PC-3 (cell line): ENCODE measurements around the gene TCERG1. TPM values are rescaled to one million over a fixed set of nuclear protein-coding genes. Genes with fewer than 3 reads are reported as not detected.

ENCODE experiments used
- ATAC-seq: fragments of 200-7000 bp; cut with Tn5 transposase; 2 replicates; pipeline ENCODE4 v1.9.1; 2020; ENCODE audit warnings: mild to moderate bottlenecking, moderate library complexity
- BruUV-seq: library from RNA; stranded (reverse); fragments of 400-500 nt; replicated peaks from 2 replicates; lab custom pipeline; 2021; lab: Mats Ljungman, UMichigan
- CTCF ChIA-PET: fragments of 300-600 bp; sonication (Branson Sonifier 250); formaldehyde crosslinking; loops from one replicate; lab custom pipeline; 2022; ENCODE audit warnings: antibody characterized with exemption; lab: Charles Lee
- POLR2A ChIA-PET: fragments of 300-600 bp; sonication (Branson Sonifier 250); formaldehyde crosslinking; loops from one replicate; lab custom pipeline; 2022; ENCODE audit warnings: antibody characterized with exemption; ENCODE audit not compliant: unreplicated experiment; lab: Charles Lee
- DNase-seq: peaks from one replicate; pipeline ENCODE4 v3.0.0-alpha.2; 2015
- H2AFZ ChIP-seq: fragments of 300-600 bp; sonication (generic); 2 replicates; pipeline ENCODE4 v1.6.0; 2016; ENCODE audit warnings: antibody characterized with exemption, low read length
- H3F3A ChIP-seq: fragments of 300-600 bp; sonication (generic); one replicate; pipeline ENCODE4 v1.6.0; 2017; ENCODE audit warnings: antibody characterized with exemption, low read length, control low read depth, mild to moderate bottlenecking; ENCODE audit not compliant: unreplicated experiment
- H3K27ac ChIP-seq: fragments of 300-600 bp; sonication (generic); 2 replicates; pipeline ENCODE4 v1.5.1; 2016; ENCODE audit warnings: mild to moderate bottlenecking, low read length
- H3K27me3 ChIP-seq: fragments of 300-600 bp; sonication (generic); 2 replicates; pipeline ENCODE4 v1.6.1; 2016; ENCODE audit warnings: low read length, mixed read lengths
- H3K36me3 ChIP-seq: fragments of 300-600 bp; sonication (generic); 2 replicates; pipeline ENCODE4 v1.6.1; 2016; ENCODE audit warnings: low read depth, mixed run types, low read length, mixed read lengths
- H3K4me1 ChIP-seq: fragments of 300-600 bp; sonication (generic); 2 replicates; pipeline ENCODE4 v1.5.1; 2016; ENCODE audit warnings: low read length; ENCODE audit not compliant: insufficient read depth
- H3K4me2 ChIP-seq: fragments of 300-600 bp; sonication (generic); 2 replicates; pipeline ENCODE4 v1.6.0; 2016; ENCODE audit warnings: low read length
- H3K4me3 ChIP-seq: fragments of 300-600 bp; sonication (generic); 2 replicates; pipeline ENCODE4 v1.5.1; 2016; ENCODE audit warnings: mild to moderate bottlenecking, low read length, mixed read lengths
- H3K79me2 ChIP-seq: fragments of 300-600 bp; sonication (generic); 2 replicates; pipeline ENCODE4 v1.6.1; 2017; ENCODE audit warnings: low read length, mixed read lengths
- H3K9ac ChIP-seq: fragments of 300-600 bp; sonication (generic); 2 replicates; pipeline ENCODE4 v1.6.0; 2016; ENCODE audit warnings: mild to moderate bottlenecking, low read length
- H3K9me2 ChIP-seq: fragments of 300-600 bp; sonication (generic); replicated peaks from 2 replicates; pipeline ENCODE4 v1.6.1; 2016; ENCODE audit warnings: mixed run types, low read length, mixed read lengths
- H3K9me3 ChIP-seq: fragments of 300-600 bp; sonication (generic); 2 replicates; pipeline ENCODE4 v1.6.1; 2016; ENCODE audit warnings: low read length, mixed read lengths
- H4K20me1 ChIP-seq: fragments of 300-600 bp; sonication (generic); 2 replicates; pipeline ENCODE4 v1.6.1; 2016; ENCODE audit warnings: low read length, mixed read lengths
- EZH2 ChIP-seq: fragments of 300-600 bp; sonication (generic); IDR thresholded peaks from one replicate; pipeline ENCODE4 v1.6.1; 2017; ENCODE audit warnings: antibody characterized with exemption, mild to moderate bottlenecking, low read length; ENCODE audit not compliant: unreplicated experiment
- EZH2phosphoT487 ChIP-seq: fragments of 300-600 bp; sonication (generic); IDR thresholded peaks from 2 replicates; pipeline ENCODE4 v1.6.1; 2018; ENCODE audit warnings: mild to moderate bottlenecking, antibody characterized with exemption, low read length, borderline replicate concordance
- intact Hi-C: fragments of 100-400 bp; cut with micrococcal nuclease; formaldehyde crosslinking; loops from 2 replicates; pipeline ENCODE4 v1.9.0; 2023
- total RNA-seq: library from RNA; depleted of rRNA; stranded (reverse); fragments of >200 nt; gene quantifications from 2 replicates; pipeline ENCODE4 v1.2.3, GENCODE V29; 2014
- TF ChIP-seq, protein P1 (sequence below): fragments of 300-600 bp; sonication (generic); conservative IDR thresholded peaks from 2 replicates; pipeline ENCODE4 v1.5.1; 2017; ENCODE audit warnings: antibody characterized with exemption, low read depth, mild to moderate bottlenecking, low read length

TCERG1 gene
- total RNA-seq, 1 experiment from 2014 or later: 96.9 TPM

DNA sequence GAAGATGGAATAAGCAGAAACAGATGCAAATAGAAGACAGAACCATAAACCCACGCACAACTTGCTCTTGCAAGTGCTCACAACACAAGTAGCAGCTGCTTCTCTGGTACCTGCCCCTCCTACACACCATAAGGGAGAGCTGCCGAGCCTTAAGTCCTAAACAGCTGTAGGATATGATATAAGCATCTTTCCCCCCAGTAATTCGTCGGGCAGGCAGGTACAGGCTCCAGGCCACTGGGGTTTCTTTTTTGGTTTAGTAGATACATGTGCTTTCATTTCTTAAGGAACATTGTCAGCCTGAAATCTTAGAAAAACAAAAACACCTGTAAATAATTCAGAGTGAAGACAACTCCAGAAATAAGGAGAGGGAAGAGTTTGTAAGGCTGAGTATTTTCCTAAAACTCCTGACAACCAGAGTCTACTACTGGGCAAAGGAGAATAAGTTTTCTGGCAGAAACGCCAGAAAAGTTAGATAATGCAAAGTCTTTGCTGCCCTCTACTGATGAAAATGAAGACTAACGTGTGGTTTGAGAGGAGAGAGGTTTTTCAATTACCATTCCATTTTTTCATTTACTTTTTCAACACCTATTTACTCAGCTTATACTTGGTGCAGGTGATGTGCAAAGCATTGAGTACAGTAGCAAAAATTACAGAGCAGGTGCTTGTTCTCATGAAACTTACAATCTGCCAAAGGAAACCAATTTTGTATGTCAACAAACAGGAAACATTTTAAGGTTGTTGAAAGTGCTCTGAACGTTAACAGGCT is 20.1 kb upstream of the TCERG1 start:
- intact Hi-C loops: loop anchor here (1.0 kb wide), 1 partner anchor 136 kb away; no protein-coding TSS in a partner anchor
- no peaks in the 10 kb centered on the region for H3K4me1 ChIP-seq
- H3K9me2 ChIP-seq: no peaks in the 10 kb centered on the region
- DNase-seq: peak; percentile 79
- no peaks in the 10 kb centered on the region for H3K36me3 ChIP-seq
- no TSS peak for BruUV-seq
- H3F3A ChIP-seq: no peaks in the 10 kb centered on the region
- CTCF ChIA-PET: interaction anchor here (0.5 kb wide), 1 partner anchor 55 kb away, joined by 6 read pairs; no protein-coding TSS in a partner anchor
- no peaks in the 10 kb centered on the region for H3K79me2 ChIP-seq
- no peak for TF ChIP-seq EZH2phosphoT487
- TF ChIP-seq, protein P1, sequence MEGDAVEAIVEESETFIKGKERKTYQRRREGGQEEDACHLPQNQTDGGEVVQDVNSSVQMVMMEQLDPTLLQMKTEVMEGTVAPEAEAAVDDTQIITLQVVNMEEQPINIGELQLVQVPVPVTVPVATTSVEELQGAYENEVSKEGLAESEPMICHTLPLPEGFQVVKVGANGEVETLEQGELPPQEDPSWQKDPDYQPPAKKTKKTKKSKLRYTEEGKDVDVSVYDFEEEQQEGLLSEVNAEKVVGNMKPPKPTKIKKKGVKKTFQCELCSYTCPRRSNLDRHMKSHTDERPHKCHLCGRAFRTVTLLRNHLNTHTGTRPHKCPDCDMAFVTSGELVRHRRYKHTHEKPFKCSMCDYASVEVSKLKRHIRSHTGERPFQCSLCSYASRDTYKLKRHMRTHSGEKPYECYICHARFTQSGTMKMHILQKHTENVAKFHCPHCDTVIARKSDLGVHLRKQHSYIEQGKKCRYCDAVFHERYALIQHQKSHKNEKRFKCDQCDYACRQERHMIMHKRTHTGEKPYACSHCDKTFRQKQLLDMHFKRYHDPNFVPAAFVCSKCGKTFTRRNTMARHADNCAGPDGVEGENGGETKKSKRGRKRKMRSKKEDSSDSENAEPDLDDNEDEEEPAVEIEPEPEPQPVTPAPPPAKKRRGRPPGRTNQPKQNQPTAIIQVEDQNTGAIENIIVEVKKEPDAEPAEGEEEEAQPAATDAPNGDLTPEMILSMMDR: peak; percentile 93
- peak overlapping the region; percentile 56 for H2AFZ ChIP-seq
- no peaks in the 10 kb centered on the region for H4K20me1 ChIP-seq
- POLR2A ChIA-PET: no interaction called here
- no peak overlapping the region for H3K4me3 ChIP-seq
- no peaks in the 10 kb centered on the region for H3K27me3 ChIP-seq
- H3K9me3 ChIP-seq: no peaks in the 10 kb centered on the region
- peak; percentile 77 for ATAC-seq
- H3K4me2 ChIP-seq: no peak overlapping the region
- no peak overlapping the region for H3K27ac ChIP-seq
- no peak overlapping the region for H3K9ac ChIP-seq

DNA sequence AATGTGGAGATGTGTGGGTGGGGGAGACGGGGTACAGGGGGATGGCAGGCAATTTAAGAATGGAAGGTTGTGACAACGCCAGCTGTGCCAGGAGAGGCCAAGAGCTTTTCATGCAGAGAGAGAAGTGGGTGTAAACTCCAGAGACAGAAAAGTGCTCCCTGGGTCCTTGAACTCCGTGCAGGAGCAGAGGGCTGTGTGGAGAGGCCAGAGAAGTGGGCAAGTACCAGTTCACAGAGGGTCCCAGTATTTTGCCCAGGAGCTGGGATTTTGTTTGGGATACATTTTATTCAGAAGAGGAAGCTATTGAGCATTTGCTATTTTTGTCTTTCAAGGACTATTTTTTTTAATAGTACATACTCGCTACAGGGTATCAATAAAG is 19.5 kb upstream of the TCERG1 start:
- H3K9me3 ChIP-seq: no peaks in the 10 kb centered on the region
- H3K4me2 ChIP-seq: no peak overlapping the region
- H3F3A ChIP-seq: no peaks in the 10 kb centered on the region
- no peaks in the 10 kb centered on the region for H3K9me2 ChIP-seq
- no peaks in the 10 kb centered on the region for H3K79me2 ChIP-seq
- DNase-seq: no peak
- BruUV-seq: no TSS peak
- no peak overlapping the region for H3K9ac ChIP-seq
- intact Hi-C loops: loop anchor here (1.0 kb wide), 1 partner anchor 136 kb away; no protein-coding TSS in a partner anchor
- no peaks in the 10 kb centered on the region for H4K20me1 ChIP-seq
- H2AFZ ChIP-seq: peak overlapping the region; percentile 56; the same call in 1 of the 2 replicates
- H3K4me1 ChIP-seq: no peaks in the 10 kb centered on the region
- ChIA-PET POLR2A (no interaction called here), CTCF (interaction anchor here (0.5 kb wide), 1 partner anchor 56 kb away, joined by 6 read pairs; no protein-coding TSS in a partner anchor)
- ATAC-seq: no peak
- H3K27me3 ChIP-seq: peaks cover 6% of the 10 kb centered on the region
- no peak overlapping the region for H3K27ac ChIP-seq
- H3K4me3 ChIP-seq: no peak overlapping the region
- no peak for TF ChIP-seq EZH2
- TF ChIP-seq EZH2phosphoT487: no peak
- TF ChIP-seq, protein P1: no peak
- no peaks in the 10 kb centered on the region for H3K36me3 ChIP-seq
